HCT116 (cell line): ENCODE data around the gene CORO2B. TPM values are rescaled to one million over a fixed set of nuclear protein-coding genes. Genes with fewer than 3 reads are reported as not detected.

ENCODE experiments used
- ATAC-seq: fragments of 200-7000 bp; cut with Tn5 transposase; 2 replicates; pipeline ENCODE4 v1.9.1; 2020; ENCODE audit warnings: mild to moderate bottlenecking, moderate library complexity
- BruUV-seq: library from RNA; stranded (reverse); fragments of 400-500 nt; replicated peaks from 2 replicates; lab custom pipeline; 2021; lab: Mats Ljungman, UMichigan
- CTCF ChIA-PET: fragments of 300-600 bp; sonication (Branson Sonifier 250); formaldehyde crosslinking; loops from one replicate; lab custom pipeline; 2021; ENCODE audit warnings: antibody characterized with exemption; lab: Charles Lee
- POLR2A ChIA-PET: fragments of 300-600, 350-600 bp; sonication (Branson Sonifier 250); formaldehyde crosslinking; loops from one replicate; lab custom pipeline; 2021; ENCODE audit warnings: antibody characterized with exemption; lab: Charles Lee
- RAD21 ChIA-PET, 2 experiments: fragments of 300-600 bp; sonication (Branson Sonifier 250); formaldehyde crosslinking; loops; one replicate each; lab custom pipeline; 2023; ENCODE audit warnings: low total read pairs in 2 of 2; ENCODE audit not compliant: uncharacterized antibody in 2 of 2, unreplicated experiment in 2 of 2, low non-redundant PET in 1 of 2; lab: Charles Lee
- DNase-seq: peaks from one replicate; pipeline ENCODE4 v3.0.0-alpha.2; 2010; ENCODE audit warnings: low read depth, low spot score
- H2AFZ ChIP-seq: fragments of 200-600 bp; shearing (Covaris generic), sonication (generic); 2 replicates; pipeline ENCODE4 v1.6.1; 2017; ENCODE audit warnings: low read depth, mixed run types, mixed read lengths, antibody characterized with exemption, low read length; ENCODE audit not compliant: poor library complexity, severe bottlenecking
- H3K27ac ChIP-seq: 2 replicates; pipeline ENCODE4 v1.5.1; 2012; ENCODE audit warnings: low read depth, low read length
- H3K27me3 ChIP-seq: fragments of 200-600 bp; sonication (generic); 2 replicates; pipeline ENCODE4 v1.6.1; 2016; ENCODE audit warnings: mixed run types, low read length, mixed read lengths; ENCODE audit not compliant: insufficient read depth
- H3K36me3 ChIP-seq, 2 experiments: fragments of 200-500 bp in 1 of 2; fragments of 200-600 bp in 1 of 2; sonication (Bioruptor generic) in 1 of 2; sonication (generic) in 1 of 2; 2 replicates each; pipeline versions ENCODE4 v1.5.1 to v1.6.1; 2014 to 2016; ENCODE audit warnings: low read length in 2 of 2, inconsistent platforms in 1 of 2, mixed read lengths in 1 of 2, mixed run types in 1 of 2; ENCODE audit not compliant: insufficient read depth in 2 of 2, control insufficient read depth in 1 of 2
- H3K4me1 ChIP-seq, 2 experiments: fragments of 200-600 bp in 1 of 2; sonication (generic) in 1 of 2; 2 replicates each; pipeline versions ENCODE4 v1.5.1 to v1.6.1; 2012 to 2017; ENCODE audit warnings: low read length in 2 of 2, inconsistent platforms in 1 of 2, mild to moderate bottlenecking in 1 of 2, mixed read lengths in 1 of 2, mixed run types in 1 of 2, moderate library complexity in 1 of 2; ENCODE audit not compliant: insufficient read depth in 2 of 2, control insufficient read depth in 1 of 2
- H3K4me2 ChIP-seq: fragments of 200-600 bp; sonication (generic); 2 replicates; pipeline ENCODE4 v1.6.1; 2017; ENCODE audit warnings: mixed run types, low read length, mixed read lengths
- H3K4me3 ChIP-seq, 2 experiments: fragments of 200-600 bp in 1 of 2; sonication (generic) in 1 of 2; replicated peaks in 1 of 2; 2 replicates each; pipeline ENCODE4 v1.5.1; 2011 to 2016; ENCODE audit warnings: low read length in 2 of 2, control low read depth in 1 of 2, low read depth in 1 of 2, mild to moderate bottlenecking in 1 of 2, mixed read lengths in 1 of 2, mixed run types in 1 of 2
- H3K79me2 ChIP-seq: fragments of 200-600 bp; sonication (generic); 2 replicates; pipeline ENCODE4 v1.6.1; 2017; ENCODE audit warnings: mild to moderate bottlenecking, mixed run types, low read length, moderate library complexity, mixed read lengths; ENCODE audit not compliant: insufficient read depth
- H3K9ac ChIP-seq: fragments of 200-600 bp; sonication (generic); 2 replicates; pipeline ENCODE4 v1.6.1; 2016; ENCODE audit warnings: low read length, mixed read lengths
- H3K9me2 ChIP-seq: fragments of 200-600 bp; sonication (generic), shearing (Covaris generic); 2 replicates; pipeline ENCODE4 v1.6.1; 2017; ENCODE audit warnings: mixed run types, mild to moderate bottlenecking, moderate library complexity; ENCODE audit not compliant: insufficient read depth
- H3K9me3 ChIP-seq, 2 experiments: fragments of 200-500 bp in 1 of 2; fragments of 200-600 bp in 1 of 2; sonication (Bioruptor generic) in 1 of 2; sonication (generic) in 1 of 2; 2 replicates each; pipeline ENCODE4 v1.6.1; 2014 to 2017; ENCODE audit warnings: low read length in 2 of 2, mixed read lengths in 2 of 2, inconsistent platforms in 1 of 2, low read depth in 1 of 2, mild to moderate bottlenecking in 1 of 2, mixed run types in 1 of 2, moderate library complexity in 1 of 2; ENCODE audit not compliant: control insufficient read depth in 1 of 2, insufficient read depth in 1 of 2
- H4K20me1 ChIP-seq: fragments of 200-600 bp; sonication (generic), shearing (Covaris generic); 2 replicates; pipeline ENCODE4 v1.6.1; 2017; ENCODE audit warnings: mixed run types, mild to moderate bottlenecking, moderate library complexity; ENCODE audit not compliant: insufficient read depth
- CBX3 ChIP-seq: IDR thresholded peaks from 2 replicates; pipeline ENCODE4 v1.6.1; 2012; ENCODE audit warnings: low read depth
- CTCF ChIP-seq, 3 experiments: fragments of 200-600 bp in 1 of 3; sonication (generic) in 1 of 3; IDR thresholded peaks in 2 of 3; conservative IDR thresholded peaks in 1 of 3; 2 replicates each; pipeline ENCODE4 v1.5.1; 2012 to 2017; ENCODE audit warnings: low read depth in 2 of 3, low read length in 2 of 3, antibody characterized with exemption in 1 of 3, borderline replicate concordance in 1 of 3, control low read depth in 1 of 3, mild to moderate bottlenecking in 1 of 3, mixed read lengths in 1 of 3, mixed run types in 1 of 3, moderate library complexity in 1 of 3; ENCODE audit not compliant: insufficient read depth in 1 of 3
- EGR1 ChIP-seq: IDR thresholded peaks from 2 replicates; pipeline ENCODE4 v1.6.1; 2012; ENCODE audit warnings: low read depth
- EZH2 ChIP-seq: fragments of 200-600 bp; sonication (generic); IDR thresholded peaks from 2 replicates; pipeline ENCODE4 v1.6.1; 2017; ENCODE audit warnings: antibody characterized with exemption, mixed run types
- EZH2phosphoT487 ChIP-seq: fragments of 200-600 bp; IDR thresholded peaks from 2 replicates; pipeline ENCODE4 v1.6.1; 2018; ENCODE audit warnings: antibody characterized with exemption, borderline replicate concordance
- FOSL1 ChIP-seq: IDR thresholded peaks from 2 replicates; pipeline ENCODE4 v1.6.1; 2012; ENCODE audit warnings: low read depth
- JUND ChIP-seq: IDR thresholded peaks from 2 replicates; pipeline ENCODE4 v1.6.1; 2012
- POLR2A ChIP-seq: IDR thresholded peaks from 2 replicates; pipeline ENCODE4 v1.7.0; 2011; ENCODE audit warnings: borderline replicate concordance; ENCODE audit not compliant: insufficient read depth, insufficient read length; ENCODE audit errors: extremely low read depth
- RAD21 ChIP-seq: IDR thresholded peaks from 2 replicates; pipeline ENCODE4 v1.6.1; 2012; ENCODE audit warnings: low read depth, mild to moderate bottlenecking
- YY1 ChIP-seq: IDR thresholded peaks from 2 replicates; pipeline ENCODE4 v1.6.1; 2011; ENCODE audit warnings: low read length, low read depth, moderate library complexity, mild to moderate bottlenecking; ENCODE audit not compliant: insufficient replicate concordance; ENCODE audit errors: extremely low read depth
- ZNF274 ChIP-seq: fragments of 200-500 bp; sonication (Bioruptor generic); IDR thresholded peaks from 2 replicates; pipeline ENCODE4 v1.6.1; 2014; ENCODE audit warnings: mild to moderate bottlenecking, low read depth, low read length, inconsistent platforms
- intact Hi-C: fragments of 100-400 bp; cut with micrococcal nuclease; formaldehyde crosslinking; loops from 2 replicates; pipeline ENCODE4 v1.10.0; 2022
- total RNA-seq: library from RNA; stranded (reverse); gene quantifications from one replicate; pipeline ENCODE4 v1.2.1, GENCODE V29; 2021; ENCODE audit not compliant: unreplicated experiment
- TF ChIP-seq, protein P1 (sequence below): IDR thresholded peaks from 2 replicates; pipeline ENCODE4 v1.6.1; 2012; ENCODE audit warnings: low read depth
- TF ChIP-seq, protein P2 (sequence below): IDR thresholded peaks from 2 replicates; pipeline ENCODE4 v1.6.1; 2012

CORO2B gene
- total RNA-seq, 1 experiment from 2014 or later = 2.8 TPM

DNA sequence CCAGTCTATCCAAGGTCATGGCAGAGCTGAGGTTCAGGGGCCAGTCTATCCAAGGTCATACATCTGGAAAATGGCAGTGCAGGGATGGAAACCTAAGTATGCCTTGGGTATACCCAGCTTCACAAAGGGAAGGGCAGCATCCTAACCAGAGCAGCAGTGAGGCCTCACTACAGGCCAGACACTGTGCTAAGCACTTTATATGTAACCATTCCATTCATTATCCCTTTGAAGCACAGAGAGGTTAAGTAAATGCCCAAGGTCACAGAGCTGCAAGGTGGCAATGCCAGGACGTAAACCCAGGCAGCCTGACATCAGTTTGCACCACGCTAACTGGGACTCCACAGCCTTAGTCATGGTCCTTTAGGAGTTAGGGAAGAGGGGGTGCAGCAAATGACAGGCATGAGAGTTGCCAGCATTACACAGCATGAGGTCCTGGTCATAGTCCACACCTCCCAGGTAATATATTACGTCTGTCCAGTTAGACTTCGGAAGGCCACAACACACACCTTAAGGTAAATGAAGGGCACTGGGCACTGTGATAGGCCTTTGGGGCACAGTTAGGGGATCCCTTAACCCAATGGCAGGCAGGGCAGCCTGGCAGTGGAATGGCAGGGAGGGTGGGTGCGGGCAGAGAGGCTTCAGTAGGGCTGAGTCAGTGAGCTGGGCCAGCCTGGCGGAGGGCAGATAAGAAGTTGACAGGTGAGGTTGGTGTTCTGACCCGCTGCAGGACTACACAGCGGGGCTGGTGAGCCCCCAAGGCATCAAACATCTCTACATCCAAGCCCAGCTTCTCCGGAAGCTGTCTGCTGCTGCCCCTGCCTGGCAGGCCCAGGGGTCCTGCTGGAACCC lies 21.1 kb upstream of the CORO2B start:
- TF ChIP-seq YY1 (no peak), ZNF274 (no peak), RAD21 (no peak), FOSL1 (no peak), JUND (no peak), CBX3 (no peak), EGR1 (no peak), EZH2phosphoT487 (no peak), CTCF (IDR thresholded peaks at IDR 0.05 in 2 of 3, conservative IDR thresholded peaks at IDR 0.05 in 1 of 3; ENCODE audit: borderline replicate concordance in 1 of 3, insufficient read depth in 1 of 3, low read depth in 2 of 3, low read length in 2 of 3) (no peak), EZH2 (no peak), POLR2A (no peak)
- TF ChIP-seq, protein P1, sequence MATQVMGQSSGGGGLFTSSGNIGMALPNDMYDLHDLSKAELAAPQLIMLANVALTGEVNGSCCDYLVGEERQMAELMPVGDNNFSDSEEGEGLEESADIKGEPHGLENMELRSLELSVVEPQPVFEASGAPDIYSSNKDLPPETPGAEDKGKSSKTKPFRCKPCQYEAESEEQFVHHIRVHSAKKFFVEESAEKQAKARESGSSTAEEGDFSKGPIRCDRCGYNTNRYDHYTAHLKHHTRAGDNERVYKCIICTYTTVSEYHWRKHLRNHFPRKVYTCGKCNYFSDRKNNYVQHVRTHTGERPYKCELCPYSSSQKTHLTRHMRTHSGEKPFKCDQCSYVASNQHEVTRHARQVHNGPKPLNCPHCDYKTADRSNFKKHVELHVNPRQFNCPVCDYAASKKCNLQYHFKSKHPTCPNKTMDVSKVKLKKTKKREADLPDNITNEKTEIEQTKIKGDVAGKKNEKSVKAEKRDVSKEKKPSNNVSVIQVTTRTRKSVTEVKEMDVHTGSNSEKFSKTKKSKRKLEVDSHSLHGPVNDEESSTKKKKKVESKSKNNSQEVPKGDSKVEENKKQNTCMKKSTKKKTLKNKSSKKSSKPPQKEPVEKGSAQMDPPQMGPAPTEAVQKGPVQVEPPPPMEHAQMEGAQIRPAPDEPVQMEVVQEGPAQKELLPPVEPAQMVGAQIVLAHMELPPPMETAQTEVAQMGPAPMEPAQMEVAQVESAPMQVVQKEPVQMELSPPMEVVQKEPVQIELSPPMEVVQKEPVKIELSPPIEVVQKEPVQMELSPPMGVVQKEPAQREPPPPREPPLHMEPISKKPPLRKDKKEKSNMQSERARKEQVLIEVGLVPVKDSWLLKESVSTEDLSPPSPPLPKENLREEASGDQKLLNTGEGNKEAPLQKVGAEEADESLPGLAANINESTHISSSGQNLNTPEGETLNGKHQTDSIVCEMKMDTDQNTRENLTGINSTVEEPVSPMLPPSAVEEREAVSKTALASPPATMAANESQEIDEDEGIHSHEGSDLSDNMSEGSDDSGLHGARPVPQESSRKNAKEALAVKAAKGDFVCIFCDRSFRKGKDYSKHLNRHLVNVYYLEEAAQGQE = no peak
- TF ChIP-seq, protein P2, sequence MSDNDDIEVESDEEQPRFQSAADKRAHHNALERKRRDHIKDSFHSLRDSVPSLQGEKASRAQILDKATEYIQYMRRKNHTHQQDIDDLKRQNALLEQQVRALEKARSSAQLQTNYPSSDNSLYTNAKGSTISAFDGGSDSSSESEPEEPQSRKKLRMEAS = no peak
- TF ChIP-seq, all 23 proteins: peak for 0
- Histone ChIP-seq H4K20me1 (no peaks in the 10 kb centered on the region), H3K36me3 (no peaks in the 10 kb centered on the region), H3K27ac (no peak overlapping the region), H3K79me2 (no peaks in the 10 kb centered on the region), H3K9ac (no peak overlapping the region), H3K9me2 (no peaks in the 10 kb centered on the region), H3K4me2 (no peak overlapping the region), H3K27me3 (no peaks in the 10 kb centered on the region), H3K4me1 (peaks cover 0 to 15% of the 10 kb centered on the region in 2 experiments; a peak in 2 of 4 replicates), H3K4me3 (no peak overlapping the region), H3K9me3 (no peaks in the 10 kb centered on the region), H2AFZ (no peak overlapping the region)
- DNase-seq (no peak), ATAC-seq (no peak)
- ChIA-PET POLR2A (no interaction called here), RAD21 (no interaction called here), CTCF (interaction anchor here (0.7 to 2.4 kb wide), 3 partner anchors 115 to 367 kb away, joined by 3 to 18 read pairs (median 5); no protein-coding TSS in a partner anchor)
- intact Hi-C loops = no loop called here
- no TSS peak for BruUV-seq
